BJ (cell line): Measurements from ENCODE around the gene MGRN1. TPM values are rescaled to one million over a fixed set of nuclear protein-coding genes. Genes with fewer than 3 reads are reported as not detected.

Source experiments
- CTCF ChIA-PET: fragments of 350-600 bp; formaldehyde crosslinking; extraction: SDS; loops from one replicate; lab custom pipeline; 2021; ENCODE audit warnings: antibody characterized with exemption, inconsistent platforms; lab: Yijun Ruan, JAX
- POLR2A ChIA-PET: fragments of 300-600 bp; sonication (Branson Sonifier 250); formaldehyde crosslinking; extraction: SDS; loops from one replicate; lab custom pipeline; 2021; ENCODE audit warnings: antibody characterized with exemption; lab: Charles Lee
- DNase-seq: peaks from one replicate; pipeline ENCODE4 v3.0.0-alpha.2; 2011; ENCODE audit warnings: low read depth
- H3K27me3 ChIP-seq: 2 replicates; pipeline ENCODE4 v1.6.0; 2011; ENCODE audit warnings: low read length; ENCODE audit not compliant: control insufficient read depth, insufficient read depth
- H3K36me3 ChIP-seq: 2 replicates; pipeline ENCODE4 v1.5.1; 2011; ENCODE audit warnings: low read length; ENCODE audit not compliant: control insufficient read depth, insufficient read depth
- H3K4me3 ChIP-seq: 2 replicates; pipeline ENCODE4 v1.5.1; 2011; ENCODE audit warnings: low read depth, mild to moderate bottlenecking, control low read depth, low read length
- CTCF ChIP-seq: IDR thresholded peaks from 2 replicates; pipeline ENCODE4 v1.5.1; 2011; ENCODE audit warnings: low read depth, mild to moderate bottlenecking, control low read depth, inconsistent platforms, low read length, moderate library complexity; ENCODE audit not compliant: insufficient read depth
- polyA plus RNA-seq: library from polyadenylated mRNA; depleted of rRNA; stranded (reverse); fragments of >200 nt; gene quantifications from 2 replicates; pipeline ENCODE4 v1.2.3, GENCODE V29; 2011

The MGRN1 gene
- polyA plus RNA-seq, 1 experiment = 4.5 TPM

DNA sequence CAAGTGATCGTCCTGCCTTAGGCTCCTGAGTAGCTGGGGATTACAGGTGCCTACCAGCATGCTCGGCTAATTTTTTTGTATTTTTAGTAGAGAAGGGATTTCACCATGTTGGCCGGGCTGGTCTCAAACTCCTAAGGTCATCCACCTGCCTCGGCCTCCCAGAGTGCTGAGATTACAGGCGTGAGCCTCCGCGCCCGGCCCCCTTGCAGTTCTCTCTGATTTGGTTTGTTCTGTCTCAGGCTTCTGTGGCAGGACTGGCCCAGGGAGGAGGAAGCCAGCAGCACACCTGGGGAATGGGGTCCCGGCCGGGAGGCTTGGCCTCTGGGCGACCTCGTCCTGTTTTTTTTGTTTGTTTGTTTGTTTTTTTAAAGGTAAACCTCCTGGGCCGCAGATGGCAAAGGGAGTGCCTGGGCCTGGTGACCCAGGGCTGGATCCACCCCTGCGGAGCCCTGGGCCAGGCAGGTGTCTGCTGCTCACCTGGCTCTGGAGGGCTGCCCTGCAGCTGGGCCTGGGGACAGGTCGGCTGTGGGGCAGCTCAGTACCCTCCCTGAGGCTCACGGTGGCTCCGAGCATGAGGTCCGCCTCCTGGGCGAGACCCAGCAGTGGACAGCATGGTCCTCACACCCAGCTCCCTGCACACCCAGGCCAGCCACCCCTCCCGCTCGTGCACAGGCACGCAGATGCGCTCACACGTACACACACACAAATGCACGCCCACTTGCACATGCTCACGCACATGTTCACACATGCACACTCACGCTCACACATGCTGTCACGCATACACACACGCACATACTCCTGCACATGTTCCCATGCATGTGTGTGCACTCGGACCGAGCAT is 65.5 kb downstream of the MGRN1 start:
- ChIA-PET CTCF (no interaction called here), POLR2A (no interaction called here)
- Histone ChIP-seq H3K4me3 (no peak overlapping the region), H3K36me3 (peaks cover 26% of the 10 kb centered on the region), H3K27me3 (no peaks in the 10 kb centered on the region)
- no peak for TF ChIP-seq CTCF
- DNase-seq = no peak

DNA sequence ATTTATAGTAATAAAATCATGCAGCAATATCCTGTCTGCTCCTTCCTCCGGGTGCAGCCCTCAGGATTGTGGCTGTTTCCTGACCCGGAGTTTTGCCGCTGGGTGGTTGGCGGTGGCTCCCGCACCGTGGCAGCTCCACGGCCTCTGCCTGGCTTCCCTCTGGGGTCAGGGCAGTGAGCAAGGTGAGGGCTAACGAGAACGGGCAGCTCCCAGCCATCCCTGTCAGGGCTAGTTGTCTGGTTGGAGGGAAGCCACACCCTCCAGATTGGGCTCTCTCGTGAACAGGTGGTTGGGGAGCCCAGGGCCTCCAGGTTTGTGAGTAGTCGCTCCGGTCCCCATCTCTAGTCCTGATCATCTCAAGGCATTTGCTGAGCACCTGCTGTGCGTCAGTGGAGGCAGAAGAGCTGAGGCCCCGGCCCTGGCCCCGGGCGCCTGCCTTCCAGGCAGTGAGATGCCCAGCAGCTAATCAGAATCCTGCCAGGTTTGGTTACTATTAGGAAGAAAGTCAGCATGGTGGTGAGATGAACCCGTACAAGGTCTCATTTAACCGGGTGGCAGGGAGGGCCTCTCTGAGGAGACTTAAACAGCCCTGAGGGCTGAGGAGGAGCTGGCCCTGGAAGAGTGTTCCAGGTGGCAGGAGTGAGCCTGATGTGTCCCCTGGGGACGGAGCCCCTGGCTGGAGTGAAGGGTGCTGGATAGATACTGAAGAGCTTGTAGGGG is 66.5 kb downstream of the MGRN1 start:
- POLR2A ChIA-PET = no interaction called here
- Histone ChIP-seq H3K36me3 (peaks cover 27% of the 10 kb centered on the region), H3K27me3 (no peaks in the 10 kb centered on the region), H3K4me3 (no peak overlapping the region)
- DNase-seq = no peak
- TF ChIP-seq CTCF = no peak
- CTCF ChIA-PET = no interaction called here

DNA sequence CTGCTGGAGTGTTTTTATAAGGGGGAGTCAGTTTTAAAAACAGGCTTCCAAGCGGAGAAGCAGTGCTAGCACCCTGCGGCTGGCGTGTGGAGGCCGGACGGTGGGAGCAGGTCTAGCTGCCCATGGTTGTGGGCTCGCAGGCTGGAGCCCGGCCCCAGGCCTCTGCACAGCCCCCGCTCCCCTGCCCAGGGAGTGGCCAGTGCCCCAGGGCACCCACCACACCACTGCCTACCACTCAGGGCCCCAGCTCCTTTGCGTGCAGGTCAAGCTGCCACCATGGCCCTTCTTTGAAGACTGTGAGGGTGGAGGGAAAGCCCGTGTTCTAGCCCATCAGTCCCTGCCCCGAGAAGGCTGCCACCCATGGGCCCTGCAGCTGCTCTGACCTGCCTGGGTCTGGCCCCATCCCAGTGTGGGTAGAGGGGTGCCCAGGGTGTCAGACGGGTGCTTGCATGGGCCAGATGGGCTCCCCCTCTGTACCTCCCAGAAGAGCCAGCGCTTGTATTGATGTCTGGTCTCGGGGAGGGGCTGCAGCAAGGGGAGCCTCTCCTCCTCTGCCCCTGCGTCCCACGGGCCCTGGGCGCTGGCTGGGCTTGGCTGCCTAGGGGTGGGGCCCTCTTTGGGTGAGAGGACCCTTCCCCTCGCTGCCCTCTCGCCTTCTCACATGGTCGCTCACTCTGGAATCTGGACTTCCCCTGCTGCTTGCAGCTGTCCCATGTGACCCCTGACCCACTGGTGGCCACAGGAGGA is 67.2 kb downstream of the MGRN1 start:
- POLR2A ChIA-PET = no interaction called here
- CTCF ChIA-PET = no interaction called here
- TF ChIP-seq CTCF = no peak
- DNase-seq = no peak
- peaks cover 30% of the 10 kb centered on the region for H3K36me3 ChIP-seq
- H3K4me3 ChIP-seq = no peak overlapping the region
- H3K27me3 ChIP-seq = no peaks in the 10 kb centered on the region

DNA sequence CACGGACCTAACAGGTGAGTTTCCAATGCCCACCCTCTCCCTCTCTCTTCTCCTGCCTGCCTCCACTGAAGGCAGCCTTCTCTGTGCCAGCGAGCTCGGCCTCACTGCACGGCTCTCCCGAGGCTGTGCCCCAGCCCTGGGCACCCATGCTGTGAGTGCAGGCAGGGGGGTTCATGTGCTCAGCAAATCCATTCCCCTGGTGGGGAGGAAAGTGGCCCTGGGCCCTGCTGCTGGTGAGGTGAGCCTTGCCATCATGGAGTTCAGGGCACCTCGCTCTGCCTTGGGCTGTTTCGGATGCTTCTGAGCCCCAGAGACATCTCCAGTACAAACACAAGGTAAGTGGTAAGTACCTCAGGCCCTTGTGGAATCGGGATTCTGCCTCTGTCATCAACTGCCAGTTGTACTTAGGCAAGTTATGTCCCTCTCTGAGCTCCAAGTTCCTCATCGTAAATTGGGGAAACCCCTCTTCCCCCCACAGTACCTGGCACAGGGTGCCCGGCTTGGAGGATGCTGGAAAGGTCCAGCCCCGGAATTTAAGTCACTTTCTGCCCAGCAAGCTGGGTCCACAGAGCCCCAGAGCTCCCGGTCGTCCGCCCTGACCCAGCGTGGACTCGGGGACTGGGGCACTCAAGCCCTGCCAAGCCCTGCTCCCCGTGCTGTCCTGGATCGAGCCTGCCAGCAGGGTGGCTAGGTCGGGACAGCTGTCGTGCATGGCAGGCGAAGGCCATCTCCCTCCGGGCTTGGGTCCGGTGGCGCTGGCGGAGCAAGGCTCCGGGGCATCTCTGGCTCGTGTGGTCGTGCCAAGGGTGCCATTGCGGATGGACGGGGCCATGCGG is 68.1 kb downstream of the MGRN1 start:
- peak overlapping the region; percentile 51 for H3K4me3 ChIP-seq
- peaks cover 35% of the 10 kb centered on the region for H3K36me3 ChIP-seq
- DNase-seq = no peak
- CTCF ChIA-PET = interaction anchor here (0.8 kb wide), 1 partner anchor 34 kb away, joined by 5 read pairs; no protein-coding TSS in a partner anchor
- H3K27me3 ChIP-seq = no peaks in the 10 kb centered on the region
- no peak for TF ChIP-seq CTCF
- POLR2A ChIA-PET = no interaction called here
